ENCODE results near the gene ZC2HC1B.
A peak's percentile ranks its signal among the peaks of the same experiment; 100 is the strongest.

ZC2HC1B gene

DNA sequence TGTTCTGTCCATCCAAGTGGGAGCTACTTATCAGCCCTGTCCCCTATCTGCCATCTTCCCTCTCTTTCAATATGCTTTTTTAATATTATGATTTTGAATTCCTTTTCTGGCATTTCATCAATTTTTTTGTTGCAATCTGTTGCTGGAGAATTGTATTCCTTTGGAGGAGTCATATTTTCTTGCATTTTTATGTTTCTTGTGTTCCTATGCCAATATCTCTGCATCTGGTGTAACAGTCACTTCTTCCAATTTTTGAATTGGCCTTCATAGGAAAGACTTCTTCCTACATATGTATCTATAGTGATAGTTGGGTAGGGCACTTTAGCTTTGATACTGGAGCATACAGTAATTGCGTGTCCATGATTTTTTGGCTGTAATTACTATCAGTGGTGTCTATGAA lies 70.1 kb downstream of the ZC2HC1B start:
- no peak for DNase-seq (ENCODE audit: low read depth in 2 of 2)
- no peak overlapping the region for H3K4me3 ChIP-seq (replicated peaks in 1 of 2; ENCODE audit: low read depth in 2 of 2, low read length in 2 of 2)
- TF ChIP-seq, protein P1, sequence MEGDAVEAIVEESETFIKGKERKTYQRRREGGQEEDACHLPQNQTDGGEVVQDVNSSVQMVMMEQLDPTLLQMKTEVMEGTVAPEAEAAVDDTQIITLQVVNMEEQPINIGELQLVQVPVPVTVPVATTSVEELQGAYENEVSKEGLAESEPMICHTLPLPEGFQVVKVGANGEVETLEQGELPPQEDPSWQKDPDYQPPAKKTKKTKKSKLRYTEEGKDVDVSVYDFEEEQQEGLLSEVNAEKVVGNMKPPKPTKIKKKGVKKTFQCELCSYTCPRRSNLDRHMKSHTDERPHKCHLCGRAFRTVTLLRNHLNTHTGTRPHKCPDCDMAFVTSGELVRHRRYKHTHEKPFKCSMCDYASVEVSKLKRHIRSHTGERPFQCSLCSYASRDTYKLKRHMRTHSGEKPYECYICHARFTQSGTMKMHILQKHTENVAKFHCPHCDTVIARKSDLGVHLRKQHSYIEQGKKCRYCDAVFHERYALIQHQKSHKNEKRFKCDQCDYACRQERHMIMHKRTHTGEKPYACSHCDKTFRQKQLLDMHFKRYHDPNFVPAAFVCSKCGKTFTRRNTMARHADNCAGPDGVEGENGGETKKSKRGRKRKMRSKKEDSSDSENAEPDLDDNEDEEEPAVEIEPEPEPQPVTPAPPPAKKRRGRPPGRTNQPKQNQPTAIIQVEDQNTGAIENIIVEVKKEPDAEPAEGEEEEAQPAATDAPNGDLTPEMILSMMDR (IDR thresholded peaks at IDR 0.05; ENCODE audit: low read depth, low read length): no peak

DNA sequence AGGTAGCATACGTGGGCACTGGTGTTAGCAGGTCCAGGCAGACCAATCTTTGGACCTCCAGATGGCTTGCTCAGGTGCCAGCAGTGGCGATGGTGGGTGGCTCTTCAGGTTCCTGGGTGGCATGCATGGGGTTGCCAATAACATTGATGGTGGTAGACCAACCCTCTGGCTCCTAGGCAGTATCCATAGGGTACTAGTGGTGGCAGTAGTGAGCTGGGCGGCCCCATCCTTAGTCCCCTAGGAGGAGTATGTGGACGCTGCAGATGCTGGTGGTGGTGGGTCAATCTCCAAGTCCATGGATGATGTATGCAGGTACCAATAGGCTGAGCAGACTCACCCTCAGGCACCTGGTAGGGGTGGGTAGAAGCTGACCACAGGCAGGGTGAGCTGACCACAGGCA lies 70.6 kb downstream of the ZC2HC1B start:
- H3K4me3 ChIP-seq (replicated peaks in 1 of 2; ENCODE audit: low read depth in 2 of 2, low read length in 2 of 2): no peak overlapping the region
- DNase-seq (ENCODE audit: low read depth in 2 of 2): no peak
- TF ChIP-seq, protein P1 (IDR thresholded peaks at IDR 0.05; ENCODE audit: low read depth, low read length): no peak

- no peak overlapping the region for H3K4me3 ChIP-seq (replicated peaks in 1 of 2; ENCODE audit: low read depth in 2 of 2, low read length in 2 of 2)
- TF ChIP-seq, protein P1 (IDR thresholded peaks at IDR 0.05; ENCODE audit: low read depth, low read length): no peak
- no peak for DNase-seq (ENCODE audit: low read depth in 2 of 2)
Measured at GRCh38 chr6:143936347-143936746, 72.1 kb downstream of the ZC2HC1B start.

DNA sequence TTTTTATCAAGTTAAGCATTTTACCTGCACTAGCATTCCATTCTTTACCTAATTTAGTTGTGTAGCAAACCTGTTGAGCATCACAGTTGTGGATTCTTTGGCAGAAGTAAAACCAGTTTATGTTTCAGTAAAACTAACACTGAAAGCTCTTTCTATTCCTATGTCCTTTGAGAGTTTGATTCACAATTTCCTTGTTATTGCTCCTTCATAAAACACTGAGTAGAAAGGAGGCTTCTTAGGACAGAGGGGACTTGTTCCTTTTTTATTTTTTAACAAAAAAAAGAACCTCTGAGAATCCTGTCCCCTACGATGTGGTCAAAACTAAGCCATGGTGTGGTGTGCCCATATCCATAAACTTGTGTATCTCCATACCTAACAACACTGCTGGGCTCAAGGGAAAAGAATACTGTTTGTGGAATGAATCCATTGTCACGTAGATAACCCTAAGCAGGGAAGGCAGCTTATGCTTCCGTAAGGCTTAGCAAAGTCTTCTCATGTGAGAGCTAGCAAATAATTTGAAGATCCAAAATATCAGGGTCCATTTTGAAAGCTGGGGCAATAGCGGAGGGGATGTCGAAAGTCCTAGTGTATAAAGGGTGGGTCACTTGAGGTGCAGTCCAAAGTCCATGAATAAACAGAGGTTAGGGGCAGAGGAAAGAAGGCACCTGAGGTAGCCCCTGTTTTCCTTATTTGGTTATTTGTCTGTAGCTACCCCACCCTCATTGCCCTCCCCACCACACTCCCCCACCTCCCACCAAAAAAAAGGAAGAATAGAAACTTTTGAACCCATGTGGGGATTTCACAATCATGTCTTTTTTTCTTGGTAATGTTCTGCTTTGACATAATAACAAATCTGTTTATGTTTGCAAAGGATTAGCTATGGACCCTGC lies 72.7 kb downstream of the ZC2HC1B start:
- TF ChIP-seq, protein P1 (IDR thresholded peaks at IDR 0.05; ENCODE audit: low read depth, low read length): no peak
- no peak for DNase-seq (ENCODE audit: low read depth in 2 of 2)
- no peak overlapping the region for H3K4me3 ChIP-seq (replicated peaks in 1 of 2; ENCODE audit: low read depth in 2 of 2, low read length in 2 of 2)

- no peak overlapping the region for H3K4me3 ChIP-seq (replicated peaks in 1 of 2; ENCODE audit: low read depth in 2 of 2, low read length in 2 of 2)
- peak in 1 of 2 donors; percentile 16 for DNase-seq (ENCODE audit: low read depth in 2 of 2)
- TF ChIP-seq, protein P1 (IDR thresholded peaks at IDR 0.05; ENCODE audit: low read depth, low read length): no peak
Measured at GRCh38 chr6:143937668-143937970, 73.3 kb downstream of the ZC2HC1B start.

GRCh38 chr6:143939364-143939763 lies 75.1 kb downstream of the ZC2HC1B start:
- no peak overlapping the region for H3K4me3 ChIP-seq (replicated peaks in 1 of 2; ENCODE audit: low read depth in 2 of 2, low read length in 2 of 2)
- no peak for DNase-seq (ENCODE audit: low read depth in 2 of 2)
- TF ChIP-seq, protein P1 (IDR thresholded peaks at IDR 0.05; ENCODE audit: low read depth, low read length): no peak
